GM23248 (cell line): ENCODE results near the gene NMUR2.

Experiments used
- EZH2 ChIP-seq: fragments of 200-600 bp; sonication (generic); IDR thresholded peaks from 2 replicates; pipeline ENCODE4 v1.6.1; 2018; ENCODE audit warnings: antibody characterized with exemption, mild to moderate bottlenecking; ENCODE audit not compliant: insufficient read depth, poor library complexity, severe bottlenecking
- EZH2phosphoT487 ChIP-seq: fragments of 200-600 bp; sonication (generic); IDR thresholded peaks from 2 replicates; pipeline ENCODE4 v1.6.1; 2018; ENCODE audit warnings: antibody characterized with exemption, moderate library complexity, mild to moderate bottlenecking, low read depth; ENCODE audit not compliant: insufficient read depth

GRCh38 chr5:152424501-152424900 lies 19.4 kb upstream of the NMUR2 start:
- no peak for TF ChIP-seq EZH2phosphoT487
- TF ChIP-seq EZH2, result no peak
